ENCODE data around the gene STARD9.

Gene STARD9

GRCh38 chr15:42627485-42627884 is 52.1 kb downstream of the STARD9 start:
- DNase-seq: no peak

- DNase-seq: peak; percentile 51
These were observed 53.4 kb downstream of the STARD9 start for GRCh38 chr15:42628761-42629160.

- DNase-seq: no peak
These were observed 56.8 kb downstream of the STARD9 start for GRCh38 chr15:42632105-42632675.

- no peak for DNase-seq
These were observed 64.7 kb downstream of the STARD9 start for GRCh38 chr15:42640109-42640508.

- DNase-seq: peak; percentile 83
These were observed 75.0 kb downstream of the STARD9 start for GRCh38 chr15:42650208-42651066.

- no peak for DNase-seq
These were observed 90.4 kb downstream of the STARD9 start for GRCh38 chr15:42665827-42666226.

GRCh38 chr15:42667855-42668254 is 92.4 kb downstream of the STARD9 start:
- no peak for DNase-seq

GRCh38 chr15:42670451-42670850 is 95.0 kb downstream of the STARD9 start:
- no peak for DNase-seq

- DNase-seq: no peak
These were observed 97.0 kb downstream of the STARD9 start for GRCh38 chr15:42672444-42672843.

- DNase-seq: no peak
These were observed 99.1 kb downstream of the STARD9 start for GRCh38 chr15:42674472-42674871.

GRCh38 chr15:42675021-42675420 is 99.6 kb downstream of the STARD9 start:
- no peak for DNase-seq

GRCh38 chr15:42679285-42680141 is 104.1 kb downstream of the STARD9 start:
- DNase-seq: no peak

GRCh38 chr15:42680142-42680482 is 104.7 kb downstream of the STARD9 start:
- peak; percentile 5 for DNase-seq

GRCh38 chr15:42681119-42681518 is 105.7 kb downstream of the STARD9 start:
- DNase-seq: no peak

GRCh38 chr15:42686281-42686680 is 110.9 kb downstream of the STARD9 start:
- no peak for DNase-seq

GRCh38 chr15:42687740-42688139 is 112.3 kb downstream of the STARD9 start:
- no peak for DNase-seq

GRCh38 chr15:42688301-42688700 is 112.9 kb downstream of the STARD9 start:
- no peak for DNase-seq

GRCh38 chr15:42691308-42691707 is 115.9 kb downstream of the STARD9 start:
- no peak for DNase-seq

- no peak for DNase-seq
These were observed 116.4 kb downstream of the STARD9 start for GRCh38 chr15:42691770-42692169.

GRCh38 chr15:42692536-42692935 is 117.1 kb downstream of the STARD9 start:
- no peak for DNase-seq

GRCh38 chr15:42692997-42693396 is 117.6 kb downstream of the STARD9 start:
- no peak for DNase-seq

- no peak for DNase-seq
These were observed 118.1 kb downstream of the STARD9 start for GRCh38 chr15:42693496-42693895.

GRCh38 chr15:42693942-42694341 is 118.5 kb downstream of the STARD9 start:
- DNase-seq: no peak

Data from fibroblast of skin of scalp (primary cell).